Spinal cord (tissue), 10 donors: ENCODE data around the gene ADAR. TPM values are rescaled to one million over a fixed set of nuclear protein-coding genes. Genes with fewer than 3 reads are reported as not detected.

ENCODE experiments used
- DNase-seq, 6 donors: peaks; one replicate each; pipeline versions ENCODE4 v3.0.0 to v3.0.0-alpha.2; 2013 to 2015; ENCODE audit warnings: low spot score in 6 of 6, low read depth in 4 of 6
- H3K27ac ChIP-seq: one replicate; pipeline ENCODE4 v1.5.1; 2013; ENCODE audit warnings: low read depth, low read length, control low read depth
- H3K27me3 ChIP-seq: one replicate; pipeline ENCODE4 v1.6.1; 2013; ENCODE audit warnings: low read length; ENCODE audit not compliant: control insufficient read depth, insufficient read depth
- H3K36me3 ChIP-seq: one replicate; pipeline ENCODE4 v1.6.1; 2013; ENCODE audit warnings: low read length; ENCODE audit not compliant: control insufficient read depth, insufficient read depth
- H3K4me1 ChIP-seq: one replicate; pipeline ENCODE4 v1.6.1; 2013; ENCODE audit warnings: low read length; ENCODE audit not compliant: control insufficient read depth, insufficient read depth
- H3K4me3 ChIP-seq: one replicate; pipeline ENCODE4 v1.5.1; 2013; ENCODE audit warnings: low read depth, low read length, control low read depth
- H3K9me3 ChIP-seq: one replicate; pipeline ENCODE4 v1.6.1; 2013; ENCODE audit warnings: low read length; ENCODE audit not compliant: control insufficient read depth, insufficient read depth
- WGBS: methylation state at CpG from one replicate; pipeline ENCODE4 v1.1.5; 2013; ENCODE audit warnings: missing lambda C conversion rate; ENCODE audit not compliant: insufficient coverage; 5-methylcytosine and 5-hydroxymethylcytosine counted together
- polyA plus RNA-seq, 2 donors: library from polyadenylated mRNA; unstranded; fragments of 120-200 nt; gene quantifications; one replicate each; pipeline ENCODE4 v1.2.1, GENCODE V29; 2013; ENCODE audit not compliant: insufficient read length in 2 of 2
- total RNA-seq, 2 donors: library from RNA; depleted of rRNA in 1 of 2; stranded (reverse); fragments of 120-200 nt in 1 of 2; fragments of >200 nt in 1 of 2; gene quantifications; one replicate each; pipeline versions ENCODE4 v1.2.3 to v1.2.4, GENCODE V29; 2013 to 2014
- donor health status: healthy.

The ADAR gene
- total and polyA plus RNA-seq, 4 donors: 106 to 131 (median 119) TPM

- no peaks in the 10 kb centered on the region for H3K27me3 ChIP-seq
- no peaks in the 10 kb centered on the region for H3K9me3 ChIP-seq
- no peak for DNase-seq
- H3K36me3 ChIP-seq: no peaks in the 10 kb centered on the region
- no peak overlapping the region for H3K27ac ChIP-seq
- no peak overlapping the region for H3K4me3 ChIP-seq
- no peaks in the 10 kb centered on the region for H3K4me1 ChIP-seq
- 88% methylated on average over 1 of the region's 5 CpGs for WGBS
Observed at GRCh38 chr1:154619181-154619948, 11.4 kb upstream of the ADAR start.

GRCh38 chr1:154616659-154617345 is 8.8 kb upstream of the ADAR start:
- 93% methylated on average over 3 of the region's 5 CpGs for WGBS
- H3K9me3 ChIP-seq: no peaks in the 10 kb centered on the region
- no peaks in the 10 kb centered on the region for H3K27me3 ChIP-seq
- no peak overlapping the region for H3K27ac ChIP-seq
- DNase-seq: no peak
- no peaks in the 10 kb centered on the region for H3K4me1 ChIP-seq
- H3K36me3 ChIP-seq: no peaks in the 10 kb centered on the region
- H3K4me3 ChIP-seq: no peak overlapping the region

- Histone ChIP-seq H3K27me3 (no peaks in the 10 kb centered on the region), H3K4me3 (no peak overlapping the region), H3K9me3 (no peaks in the 10 kb centered on the region), H3K36me3 (no peaks in the 10 kb centered on the region), H3K27ac (no peak overlapping the region), H3K4me1 (peaks cover 3% of the 10 kb centered on the region)
- no peak for DNase-seq
- WGBS: 95% methylated on average over 3 of the region's 4 CpGs
Observed at GRCh38 chr1:154615411-154615810, 7.4 kb upstream of the ADAR start.

GRCh38 chr1:154614901-154615300 is 6.9 kb upstream of the ADAR start:
- Histone ChIP-seq H3K36me3 (no peaks in the 10 kb centered on the region), H3K9me3 (no peaks in the 10 kb centered on the region), H3K4me1 (peaks cover 3% of the 10 kb centered on the region), H3K27ac (no peak overlapping the region), H3K4me3 (no peak overlapping the region), H3K27me3 (no peaks in the 10 kb centered on the region)
- WGBS: 83% methylated on average over 5 of the region's 6 CpGs
- no peak for DNase-seq

- DNase-seq: no peak
- H3K27me3 ChIP-seq: no peaks in the 10 kb centered on the region
- H3K9me3 ChIP-seq: no peaks in the 10 kb centered on the region
- 100% methylated on average over 4 of the region's 4 CpGs for WGBS
- no peak overlapping the region for H3K4me3 ChIP-seq
- no peak overlapping the region for H3K27ac ChIP-seq
- H3K4me1 ChIP-seq: peaks cover 3% of the 10 kb centered on the region
- H3K36me3 ChIP-seq: no peaks in the 10 kb centered on the region
Observed at GRCh38 chr1:154614247-154614646, 6.3 kb upstream of the ADAR start.

GRCh38 chr1:154611150-154611862 is 3.3 kb upstream of the ADAR start:
- H3K27me3 ChIP-seq: no peaks in the 10 kb centered on the region
- H3K9me3 ChIP-seq: no peaks in the 10 kb centered on the region
- DNase-seq: no peak
- peaks cover 9% of the 10 kb centered on the region for H3K4me1 ChIP-seq
- WGBS: 17% methylated on average over 3 of the region's 10 CpGs
- H3K4me3 ChIP-seq: no peak overlapping the region
- H3K36me3 ChIP-seq: no peaks in the 10 kb centered on the region
- no peak overlapping the region for H3K27ac ChIP-seq

- 53% methylated on average over 3 of the region's 12 CpGs for WGBS
- Histone ChIP-seq H3K9me3 (no peaks in the 10 kb centered on the region), H3K27me3 (no peaks in the 10 kb centered on the region), H3K36me3 (no peaks in the 10 kb centered on the region), H3K4me1 (peaks cover 9% of the 10 kb centered on the region), H3K4me3 (no peak overlapping the region), H3K27ac (peak overlapping the region; percentile 93)
- no peak for DNase-seq
Observed at GRCh38 chr1:154609398-154610380, 1.7 kb upstream of the ADAR start.

GRCh38 chr1:154608397-154609270 is 648 bp upstream of the ADAR start:
- Histone ChIP-seq H3K9me3 (no peaks in the 10 kb centered on the region), H3K27ac (peak overlapping the region; percentile 93), H3K36me3 (no peaks in the 10 kb centered on the region), H3K4me1 (peaks cover 9% of the 10 kb centered on the region), H3K4me3 (peak overlapping the region; percentile 70), H3K27me3 (no peaks in the 10 kb centered on the region)
- WGBS: 3% methylated on average over 17 of the region's 37 CpGs
- DNase-seq: peak in 5 of 6 donors; percentile 29 to 84 (median 36)
